ENCODE measurements around the gene NCBP3. TPM values are rescaled to one million over a fixed set of nuclear protein-coding genes. Genes with fewer than 3 reads are reported as not detected.

NCBP3 gene
- polyA plus RNA-seq, 3 donors, result 75.4 to 113 (median 112) TPM

DNA sequence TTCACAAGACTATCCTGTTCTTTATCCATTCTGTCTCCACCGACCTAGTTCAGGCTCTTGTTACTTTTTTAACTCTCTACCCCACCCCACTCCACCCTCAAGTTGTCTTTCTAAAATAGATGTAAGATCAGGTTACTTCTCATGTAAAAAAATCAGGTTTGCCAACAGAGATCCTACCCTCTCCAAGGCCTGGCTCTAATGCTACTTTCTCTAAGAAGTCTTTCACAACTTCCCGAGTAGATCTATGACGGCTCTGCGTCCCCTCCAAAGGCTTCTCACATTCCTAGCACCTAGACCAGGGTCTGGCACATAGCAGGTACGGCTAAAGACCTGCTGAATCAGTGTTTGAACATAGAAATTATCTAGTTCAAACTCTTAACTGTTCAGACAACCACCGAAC is 30.9 kb downstream of the NCBP3 start:
- no peak for DNase-seq

DNA sequence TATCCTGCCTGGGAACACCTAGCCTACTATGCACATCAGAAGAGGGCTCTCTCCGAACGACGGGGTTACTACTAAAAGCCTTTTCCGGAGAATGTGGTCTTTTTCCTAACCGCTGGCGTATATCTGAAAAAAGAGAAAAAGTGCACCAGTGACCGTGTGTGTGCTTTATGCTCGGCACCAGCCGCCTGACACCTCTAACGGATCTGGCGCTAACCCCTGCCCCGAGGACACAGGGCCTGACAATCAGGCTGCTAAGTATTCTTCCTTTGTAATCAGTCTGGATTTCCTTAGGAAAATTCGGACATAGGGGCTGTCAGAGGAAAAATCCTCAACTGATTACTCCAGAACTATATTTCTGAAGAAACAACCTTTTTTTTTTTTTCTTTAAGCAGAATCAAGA is 31.7 kb downstream of the NCBP3 start:
- no peak for DNase-seq

DNA sequence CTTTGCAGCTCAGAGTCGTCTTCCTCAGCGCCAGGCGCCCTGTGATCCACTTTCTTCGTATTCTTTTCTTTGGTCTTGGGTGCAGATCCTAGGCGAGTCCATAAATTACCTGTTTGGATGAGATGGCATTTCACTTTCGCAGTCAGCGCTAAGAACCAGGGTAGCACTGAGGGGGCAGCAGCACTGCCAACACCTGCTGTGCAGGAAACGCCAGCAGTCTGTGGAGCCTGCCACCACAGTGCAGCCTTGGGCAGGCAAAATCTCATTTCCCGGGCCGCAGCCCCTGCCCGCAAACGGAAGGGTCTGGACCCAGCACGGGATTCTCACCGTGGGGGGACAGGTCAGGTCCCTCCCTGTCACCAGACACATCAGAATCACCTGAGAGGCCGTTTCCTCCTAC is 32.9 kb downstream of the NCBP3 start:
- DNase-seq, result no peak

DNA sequence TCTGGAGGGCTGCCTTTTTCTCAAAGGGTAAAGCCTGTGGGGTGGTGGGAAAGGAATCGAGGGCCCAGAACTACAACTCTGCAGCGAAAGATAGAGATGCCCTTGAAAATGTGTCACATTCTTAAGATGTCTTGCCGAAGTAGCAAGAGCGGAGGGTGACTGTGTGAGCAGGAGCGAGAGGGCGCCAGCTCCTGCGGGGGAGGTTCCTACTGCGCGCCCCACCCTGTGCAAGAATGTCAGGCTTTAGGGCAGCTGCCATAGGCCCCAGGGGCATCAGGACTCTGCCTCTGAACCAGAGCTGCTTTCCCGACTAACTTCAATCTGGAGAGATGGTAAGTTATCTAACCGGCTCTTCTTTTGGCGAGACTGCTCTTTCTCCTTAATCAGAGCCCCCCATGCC is 33.3 kb downstream of the NCBP3 start:
- DNase-seq, result no peak

DNA sequence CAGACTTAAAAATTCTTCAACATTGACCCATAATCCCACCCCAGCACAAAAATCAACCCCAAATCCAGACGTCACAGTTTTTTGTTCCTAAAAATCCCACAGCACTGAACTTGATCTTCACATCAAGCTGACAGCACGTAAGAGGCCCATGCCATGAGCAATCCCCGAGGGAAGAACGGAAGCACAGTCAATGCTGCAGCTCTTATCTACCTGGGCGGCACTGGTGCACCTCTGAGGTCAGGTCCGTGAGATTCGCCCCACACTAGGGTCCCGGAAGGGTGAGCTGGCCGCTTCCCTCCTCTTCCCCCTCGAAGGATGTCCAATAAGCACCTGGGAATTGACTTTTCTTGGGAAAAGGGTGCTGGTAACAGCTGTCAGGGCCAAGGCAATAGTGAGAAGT is 33.8 kb downstream of the NCBP3 start:
- DNase-seq, result no peak

DNA sequence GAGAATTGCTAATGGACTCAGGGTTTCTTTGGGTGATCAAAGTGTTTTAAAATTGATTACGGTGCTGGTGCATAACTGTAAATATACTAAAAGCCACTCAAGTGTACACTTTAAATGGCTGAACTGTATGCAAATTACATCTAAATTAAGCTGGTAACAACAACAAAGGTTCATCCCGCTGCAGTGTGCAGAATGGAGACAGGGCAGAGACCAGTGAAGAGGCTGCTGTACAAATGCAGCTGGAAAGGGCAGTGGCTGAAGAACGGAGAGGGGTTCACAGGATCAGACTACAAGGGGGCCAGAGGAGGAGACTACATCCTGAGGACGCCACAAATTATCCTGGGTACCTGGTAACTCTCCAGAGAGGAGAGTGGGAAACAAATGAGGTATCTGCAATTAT is 36.0 kb downstream of the NCBP3 start:
- no peak for DNase-seq

DNA sequence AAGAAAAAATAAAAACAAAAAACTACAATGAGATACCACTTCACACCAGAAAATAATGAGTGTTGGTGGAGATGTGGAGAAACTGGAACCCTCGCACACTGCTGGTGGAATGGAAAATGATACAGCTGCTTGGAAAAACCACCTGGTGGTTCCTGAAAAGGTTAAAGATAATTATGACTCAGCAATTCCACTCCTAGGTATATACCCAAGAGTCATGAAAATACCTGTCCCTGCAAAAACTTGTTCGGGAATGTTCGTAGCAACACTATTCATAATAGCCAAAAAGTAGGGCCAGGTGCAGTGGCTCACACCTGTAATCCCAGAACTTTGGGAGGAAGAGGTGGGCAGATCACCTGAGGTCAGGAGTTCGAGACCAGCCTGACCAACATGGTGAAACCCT is 36.9 kb downstream of the NCBP3 start:
- no peak for DNase-seq

DNA sequence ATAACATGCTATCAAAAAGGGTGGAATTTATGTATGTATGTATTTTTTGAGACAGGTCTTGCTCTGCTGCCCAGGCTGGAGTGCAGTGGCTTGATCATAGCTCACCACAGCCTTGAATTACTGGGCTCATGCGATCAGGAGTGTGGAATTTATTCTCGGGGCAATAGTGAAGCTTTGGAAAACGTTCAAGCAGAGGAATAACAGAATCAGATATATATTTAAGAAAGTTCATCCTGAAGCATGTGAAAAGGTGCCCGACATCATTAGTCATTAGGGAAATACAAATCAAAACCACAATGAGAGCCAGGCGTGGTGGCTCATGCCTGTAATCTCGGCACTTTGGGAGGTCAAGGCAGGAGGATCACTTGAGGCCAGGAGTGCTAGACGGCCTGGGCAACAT is 37.3 kb downstream of the NCBP3 start:
- no peak for DNase-seq

DNA sequence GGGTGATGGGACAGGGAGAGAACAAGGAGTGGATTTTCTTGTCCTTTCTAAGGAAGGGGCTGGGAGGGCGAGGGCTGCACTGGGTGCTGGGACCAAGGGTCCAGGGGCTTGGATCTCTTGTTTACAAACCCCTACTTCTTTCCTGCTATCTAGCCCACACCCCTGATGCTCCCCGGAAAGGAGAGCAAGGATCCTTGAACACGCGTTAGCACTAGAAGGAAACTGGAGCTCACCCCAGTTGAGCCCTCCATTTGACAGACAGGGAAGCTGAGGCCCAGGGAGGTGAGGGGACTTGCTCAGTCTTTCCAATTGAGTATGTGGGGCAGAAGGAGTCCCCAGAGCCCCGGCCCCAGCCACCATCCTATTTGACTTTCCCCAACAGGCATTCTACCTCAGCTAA is 40.5 kb downstream of the NCBP3 start:
- no peak for DNase-seq

DNA sequence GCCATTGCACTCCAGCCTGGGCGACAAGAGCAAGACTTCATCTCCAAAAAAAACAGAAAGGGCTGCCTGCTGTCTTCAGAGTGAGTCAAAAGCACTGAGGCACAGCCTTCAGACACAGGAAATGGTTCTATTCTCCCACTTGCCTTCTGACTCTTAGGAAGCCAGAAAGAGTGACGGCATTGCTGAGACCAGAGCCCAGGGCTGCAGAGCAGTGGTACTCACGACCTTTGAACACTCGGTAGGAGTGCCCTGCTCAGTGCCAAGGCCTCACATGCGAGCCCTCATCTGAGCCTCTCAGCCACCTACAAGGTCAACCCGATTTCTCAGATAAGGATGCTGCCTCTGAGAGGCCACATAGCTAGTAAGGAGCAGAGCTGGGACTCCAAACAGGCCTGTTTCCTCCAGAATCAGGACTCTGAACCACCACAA is 41.5 kb downstream of the NCBP3 start:
- no peak for DNase-seq

DNA sequence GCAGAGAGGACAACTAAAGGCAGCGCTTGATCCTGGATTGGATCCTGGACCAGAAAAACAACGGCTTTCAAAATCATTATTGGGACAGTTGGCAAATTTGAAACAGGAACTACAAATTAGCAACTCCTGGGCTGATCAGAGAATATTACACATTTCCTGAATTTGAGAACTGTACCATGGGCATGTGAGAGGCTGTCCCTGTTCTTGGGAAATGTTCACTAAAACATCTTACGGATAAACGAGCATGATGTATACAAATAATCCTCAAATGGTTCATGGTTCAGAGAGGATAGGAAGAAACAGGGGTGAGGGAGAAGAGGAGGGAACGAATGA is 42.8 kb downstream of the NCBP3 start:
- DNase-seq, result no peak

DNA sequence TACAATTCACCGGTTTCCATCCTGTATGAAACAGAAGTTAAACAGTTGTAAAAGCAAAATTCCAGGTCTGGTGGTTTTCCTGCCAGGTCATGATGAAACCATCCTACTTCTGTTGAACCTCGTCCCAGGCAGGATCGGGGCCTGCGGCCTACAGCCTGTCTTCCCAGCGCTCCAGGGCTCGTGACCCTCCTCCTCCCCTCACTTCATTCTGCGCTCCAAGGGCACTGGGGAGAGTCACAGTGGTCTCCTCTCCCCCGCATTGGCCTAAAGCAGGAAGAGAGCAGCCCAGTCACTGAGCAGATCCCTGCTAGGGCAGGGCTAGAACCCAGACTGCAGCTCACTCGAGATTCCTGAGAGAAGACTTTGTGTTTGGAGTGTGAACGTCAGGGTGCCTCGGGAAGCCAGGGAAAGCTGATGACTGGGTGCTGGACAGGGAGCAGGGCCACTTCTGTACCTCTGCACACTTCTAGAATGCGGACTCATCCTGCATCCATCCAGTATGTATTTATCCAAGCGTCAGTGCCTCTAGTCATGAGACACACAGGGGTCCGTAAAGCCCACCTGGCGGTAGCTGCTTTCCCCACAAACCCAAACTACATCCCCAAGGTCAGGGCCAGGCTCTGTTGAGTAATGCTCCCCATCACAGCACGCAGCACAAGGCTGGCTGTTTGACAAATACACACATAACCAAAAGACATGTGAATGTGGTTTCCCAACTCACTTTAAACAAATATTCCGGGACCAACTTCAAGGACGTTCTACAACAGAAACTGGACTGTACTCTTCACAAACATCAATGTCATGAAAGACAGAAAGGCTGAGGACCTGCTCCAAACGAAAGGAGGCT is 43.4 kb downstream of the NCBP3 start:
- DNase-seq, result peak; percentile 35

DNA sequence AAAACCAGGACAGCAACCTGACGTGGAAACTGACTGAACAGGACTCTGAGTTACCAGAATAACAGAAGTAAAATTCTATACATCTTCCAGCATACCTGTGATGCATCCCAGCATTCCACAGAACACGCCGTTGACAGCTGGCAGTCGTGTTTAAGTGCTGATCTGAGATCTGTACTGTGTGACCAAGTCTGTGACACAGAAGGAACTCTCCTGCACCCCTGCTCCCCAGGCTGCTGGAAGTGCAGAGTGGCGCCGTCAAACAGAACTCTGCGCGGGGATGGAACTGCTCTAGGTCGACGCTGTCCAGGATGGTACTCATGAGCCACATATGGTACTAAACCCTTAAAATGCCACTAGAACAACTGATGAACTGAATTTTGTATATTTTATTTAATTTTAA is 44.3 kb downstream of the NCBP3 start:
- no peak for DNase-seq

DNA sequence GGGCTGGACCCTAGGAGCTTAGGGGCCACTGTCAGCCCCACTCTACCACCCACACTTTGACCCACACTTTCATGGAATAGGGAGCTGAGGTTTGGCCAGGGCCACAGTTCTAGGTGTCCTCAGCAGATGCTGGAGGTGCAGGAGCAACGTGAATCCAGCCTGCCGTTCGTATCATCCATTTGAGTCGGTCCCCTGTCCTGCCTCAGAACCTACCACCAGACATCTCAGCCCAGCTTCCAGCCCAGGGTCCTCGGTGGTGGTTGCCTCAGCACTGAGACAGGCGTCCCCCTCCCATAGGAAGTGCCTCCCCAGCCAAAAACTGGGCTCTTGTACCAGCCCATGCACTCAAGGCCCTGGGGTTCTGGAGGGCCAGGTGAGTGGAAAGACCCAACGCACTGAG is 44.7 kb downstream of the NCBP3 start:
- no peak for DNase-seq

DNA sequence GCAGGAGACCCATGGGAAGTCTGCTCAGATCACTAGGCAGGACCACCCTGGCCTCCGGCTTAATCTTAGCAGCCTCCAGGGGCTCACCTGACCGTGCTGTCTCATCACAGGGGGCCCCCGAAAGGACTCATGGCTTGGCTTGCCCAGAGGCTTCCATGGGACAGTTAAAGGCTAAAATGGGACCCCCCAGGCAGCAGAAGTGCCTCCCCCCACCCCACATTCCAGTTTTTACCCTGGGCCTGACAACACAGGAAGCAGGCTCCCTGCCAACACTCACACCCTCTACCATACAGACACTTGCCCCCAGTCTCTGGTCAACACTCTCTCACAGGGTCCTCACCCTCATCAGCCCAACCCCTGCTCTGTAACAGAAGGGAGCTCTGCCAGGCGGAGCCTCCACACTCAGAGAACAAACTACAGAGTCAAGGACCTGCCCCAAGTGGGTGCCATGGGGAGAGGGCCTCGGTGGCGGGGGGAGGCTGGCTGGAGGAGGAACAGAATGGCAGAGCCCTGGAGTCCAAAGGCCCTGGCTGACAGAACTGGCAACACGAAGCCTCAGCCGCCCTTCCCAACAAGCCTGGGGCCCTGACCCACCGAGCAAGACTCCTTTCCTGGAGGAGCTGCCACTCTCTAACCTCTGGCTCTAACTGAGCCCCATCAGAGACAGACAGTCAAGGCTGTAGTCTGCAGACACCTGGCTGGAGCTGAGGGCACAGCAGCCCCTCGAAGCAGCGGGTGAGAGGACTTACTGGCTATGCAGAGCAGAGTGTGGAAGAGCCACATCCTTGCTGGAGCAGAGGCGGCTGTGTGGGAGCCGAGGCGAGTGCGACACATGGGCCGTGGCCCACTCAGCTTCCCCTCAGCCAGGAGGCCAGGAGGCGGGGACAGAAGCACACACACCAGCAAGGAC is 45.4 kb downstream of the NCBP3 start, which contains the start of gene ITGAE:
Gene ITGAE (minus strand): TSS at position 827 of the 910 bp plus-strand sequence. CDS start 44 bp downstream, at position 783.
- DNase-seq, result no peak

DNA sequence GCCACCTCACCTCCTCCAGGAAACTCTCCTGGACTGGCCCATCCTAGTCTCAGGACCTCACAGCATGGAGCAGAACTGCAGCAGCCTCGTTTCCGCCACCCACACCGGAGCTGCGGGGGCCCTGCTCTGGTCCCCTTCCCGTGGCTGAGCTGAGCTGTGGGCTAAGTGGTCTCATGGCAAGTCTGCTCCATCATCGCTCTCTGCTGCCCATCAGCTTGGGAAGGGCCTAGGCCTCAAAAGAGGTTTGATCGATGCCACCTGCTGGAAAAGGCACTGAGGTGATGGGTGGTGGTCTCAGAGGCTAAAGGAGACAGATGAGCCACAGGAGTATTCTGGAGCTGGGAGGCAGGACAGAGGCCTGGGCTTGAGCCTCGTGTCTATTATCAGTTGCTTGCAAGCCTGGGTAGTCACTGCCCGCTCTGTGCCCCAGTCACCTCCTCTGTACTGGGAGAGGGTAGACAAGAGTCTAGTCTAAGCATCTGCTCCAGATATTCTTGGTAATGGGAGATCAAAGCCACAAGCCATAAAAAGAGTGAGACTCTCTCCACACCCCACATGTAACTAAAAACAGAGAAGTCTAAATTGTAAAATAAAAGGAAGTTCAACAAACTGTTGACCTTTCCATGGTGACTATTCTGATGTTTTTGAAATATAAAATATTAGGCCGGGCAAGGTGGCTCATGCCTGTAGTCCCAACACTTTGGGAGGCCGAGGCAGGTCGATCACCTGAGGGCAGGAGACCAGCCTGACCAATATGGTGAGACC is 46.7 kb downstream of the NCBP3 start:
- DNase-seq, result no peak

DNA sequence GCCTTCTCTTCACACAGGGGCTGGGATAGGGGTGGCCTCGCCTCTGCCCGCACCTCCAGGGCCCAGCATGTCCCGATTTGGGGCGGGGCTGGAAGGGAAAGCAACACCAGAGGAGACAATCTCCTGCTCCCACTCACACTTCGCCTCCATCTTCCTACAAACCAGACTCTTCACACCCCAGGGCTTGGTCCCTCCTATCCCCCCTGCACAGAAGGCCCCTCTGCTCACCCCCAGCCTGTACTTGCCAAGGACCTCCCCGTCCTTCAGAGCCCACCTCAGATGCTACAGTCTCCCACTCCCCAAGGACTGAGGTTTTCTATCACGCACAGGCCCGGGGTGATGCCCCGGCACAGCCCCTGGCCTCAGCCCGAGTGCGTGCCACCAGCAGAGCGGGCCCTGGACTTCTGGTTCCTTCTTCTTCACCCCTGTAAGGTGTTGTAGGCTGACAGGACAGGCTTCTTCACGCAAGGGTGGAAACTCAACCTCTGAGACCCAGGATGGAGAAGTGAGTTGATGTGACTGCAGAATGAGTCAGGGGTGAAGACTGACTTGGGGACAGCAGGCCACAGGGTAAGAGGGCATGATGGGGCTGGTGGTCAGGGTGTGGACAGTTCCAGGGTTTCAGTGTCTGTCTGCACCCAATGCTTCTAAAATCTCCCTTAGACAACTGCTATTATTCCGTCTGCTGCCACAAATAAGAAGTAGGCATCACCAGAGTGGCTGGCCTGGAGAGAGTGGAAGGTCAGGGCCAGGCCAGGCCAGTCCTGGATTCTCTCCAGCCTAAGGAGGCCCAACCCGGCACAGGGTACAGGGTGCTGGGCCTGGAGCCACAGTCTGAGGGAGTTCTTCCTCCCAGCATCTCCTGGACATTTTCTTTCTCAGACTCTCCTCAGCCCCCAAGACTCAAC is 47.5 kb downstream of the NCBP3 start:
- no peak for DNase-seq

DNA sequence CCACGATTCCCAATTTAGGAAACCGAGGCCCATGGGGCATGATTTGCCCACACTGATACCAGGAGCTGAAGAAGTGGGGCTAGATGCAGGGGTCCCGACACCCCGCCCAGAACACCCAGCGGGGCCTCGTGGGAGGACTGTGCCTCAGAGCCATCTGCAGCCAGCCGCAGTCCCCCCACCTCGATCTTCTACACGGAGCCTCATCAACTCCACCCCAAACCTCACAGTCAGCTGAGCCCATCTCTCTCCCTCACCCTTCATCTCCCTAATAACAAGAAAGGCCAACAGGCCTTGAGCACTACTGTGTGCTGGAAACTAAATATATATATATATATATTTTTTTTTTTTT is 49.2 kb downstream of the NCBP3 start:
- no peak for DNase-seq

DNA sequence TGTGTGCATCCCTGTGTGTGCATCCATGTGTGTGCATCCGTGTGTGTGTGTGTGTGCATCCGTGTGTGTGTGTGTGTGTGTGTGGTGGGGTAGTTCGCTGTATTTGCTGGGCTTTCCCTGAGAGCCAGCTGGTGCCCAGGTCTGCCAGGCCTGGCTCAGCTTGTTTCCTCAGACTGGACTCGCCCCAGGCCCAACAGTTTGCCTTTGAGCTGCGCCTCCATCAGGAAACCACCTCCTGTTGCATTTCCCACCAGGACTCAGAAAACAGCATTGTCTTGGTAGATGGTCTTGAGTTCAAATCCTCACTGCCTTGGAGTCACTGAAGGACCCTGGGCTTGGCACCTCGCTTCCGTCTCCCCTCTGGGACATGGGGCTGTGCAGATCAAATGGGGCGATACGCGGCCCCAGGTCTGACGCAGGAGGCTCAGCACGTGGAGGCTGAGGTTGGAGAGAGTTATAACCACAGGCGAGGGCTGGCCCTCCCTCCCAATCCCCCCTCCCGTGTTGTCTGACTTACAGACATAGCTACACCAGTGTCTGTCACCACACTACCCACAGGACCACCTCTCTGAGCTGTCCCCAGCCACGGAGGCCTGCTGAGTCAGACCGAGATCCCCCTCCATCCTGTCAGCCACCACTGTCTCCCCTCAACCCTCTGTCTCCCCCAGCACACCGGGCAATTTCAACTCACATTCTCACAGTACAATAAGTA is 49.8 kb downstream of the NCBP3 start:
- no peak for DNase-seq

DNA sequence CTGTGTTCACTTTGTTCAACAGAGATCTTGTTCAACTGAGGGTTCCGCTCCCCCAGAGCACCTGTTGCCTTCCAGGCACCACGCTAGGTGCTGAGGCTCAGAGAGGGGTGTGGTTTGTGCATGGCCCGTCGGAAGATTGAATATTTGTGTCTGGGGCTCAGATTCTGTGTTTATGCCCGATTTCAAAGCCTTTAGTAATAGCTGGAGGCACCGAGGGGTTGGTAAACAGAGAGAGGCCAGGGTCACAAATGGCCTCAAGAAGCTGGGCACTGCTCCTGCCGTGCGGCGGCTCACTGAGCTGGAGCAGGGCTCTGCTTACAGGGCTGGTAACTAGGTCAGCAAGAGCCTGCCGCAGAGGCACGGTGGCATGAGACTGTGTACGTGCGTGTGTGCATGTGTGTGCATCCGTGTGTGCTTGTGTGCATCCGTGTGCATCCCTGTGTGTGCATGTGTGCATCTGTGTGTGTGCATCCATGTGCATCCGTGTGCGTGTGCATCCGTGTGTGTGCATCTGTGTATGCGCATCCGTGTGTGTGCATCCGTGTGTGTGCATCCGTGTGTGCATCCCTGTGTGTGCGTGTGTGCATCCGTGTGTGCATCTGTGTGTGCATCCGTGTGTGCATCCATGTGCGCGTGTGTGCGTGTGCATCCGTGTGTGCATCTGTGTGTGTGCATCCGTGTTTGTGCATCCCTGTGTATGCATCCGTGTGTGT is 50.5 kb downstream of the NCBP3 start:
- no peak for DNase-seq
